Uterus (tissue), 2 donors: ENCODE measurements around the gene TMX4.
"Not testable (repeated sequence)": the region's sequence is repeated elsewhere in the genome, so short reads cannot be mapped to it uniquely, and the experiment has no call there.

Experiments
- CTCF ChIP-seq, 4 experiments: fragments of 200-600 bp in 2 of 4; fragments of 450-650 bp in 2 of 4; sonication (generic) in 2 of 4; IDR thresholded peaks; one replicate each; pipeline ENCODE4 v1.5.1; 2016 to 2019; ENCODE audit warnings: antibody characterized with exemption in 4 of 4, mild to moderate bottlenecking in 2 of 4, moderate library complexity in 1 of 4
- POLR2A ChIP-seq, 2 donors: fragments of 450-650 bp; IDR thresholded peaks; one replicate each; pipeline ENCODE4 v1.6.1; 2016; ENCODE audit warnings: antibody characterized with exemption in 2 of 2, mild to moderate bottlenecking in 1 of 2, moderate library complexity in 1 of 2

- TF ChIP-seq CTCF, POLR2A (IDR thresholded peaks at IDR 0.05): not testable (repeated sequence)
Observed at GRCh38 chr20:7956561-7956960, 63.0 kb downstream of the TMX4 start.
